HFF-Myc (cell line): ENCODE data around the gene SLC16A4.
A peak's percentile ranks its signal among the peaks of the same experiment; 100 is the strongest.
"Not testable (repeated sequence)": the region's sequence is repeated elsewhere in the genome, so short reads cannot be mapped to it uniquely, and the experiment has no call there.

ENCODE experiments used
- DNase-seq: peaks from one replicate; pipeline ENCODE4 v3.0.0-alpha.2; 2011; ENCODE audit warnings: low read depth; ENCODE audit errors: extremely low read depth
- H3K4me3 ChIP-seq: replicated peaks from 2 replicates; pipeline ENCODE4 v1.5.1; 2011; ENCODE audit warnings: low read depth, mild to moderate bottlenecking, control low read depth, low read length
- CTCF ChIP-seq: IDR thresholded peaks from 2 replicates; pipeline ENCODE4 v1.5.1; 2012; ENCODE audit warnings: mild to moderate bottlenecking, low read depth, low read length, control low read depth; ENCODE audit errors: missing control alignments

Gene SLC16A4

GRCh38 chr1:110420874-110421793 is 30.3 kb upstream of the SLC16A4 start:
- no peak for DNase-seq
- no peak overlapping the region for H3K4me3 ChIP-seq
- TF ChIP-seq CTCF: no peak

GRCh38 chr1:110420023-110420662 is 29.3 kb upstream of the SLC16A4 start:
- no peak for TF ChIP-seq CTCF

GRCh38 chr1:110418729-110419128 is 27.9 kb upstream of the SLC16A4 start:
- DNase-seq: no peak
- TF ChIP-seq CTCF: no peak
- no peak overlapping the region for H3K4me3 ChIP-seq

More at GRCh38 chr1:110420023-110420662, 29.3 kb upstream of the SLC16A4 start:
- no peak for DNase-seq
- no peak overlapping the region for H3K4me3 ChIP-seq

- H3K4me3 ChIP-seq, DNase-seq: not testable (repeated sequence)
Observed at GRCh38 chr1:110413045-110413444, 22.2 kb upstream of the SLC16A4 start.

- TF ChIP-seq CTCF: peak; percentile 84
- no peak for DNase-seq
- no peak overlapping the region for H3K4me3 ChIP-seq
Observed at GRCh38 chr1:110412576-110412975, 21.8 kb upstream of the SLC16A4 start.

GRCh38 chr1:110411173-110411735 is 20.4 kb upstream of the SLC16A4 start:
- no peak for DNase-seq
- no peak for TF ChIP-seq CTCF
- H3K4me3 ChIP-seq: no peak overlapping the region

GRCh38 chr1:110409316-110409715 is 18.5 kb upstream of the SLC16A4 start:
- no peak for TF ChIP-seq CTCF
- H3K4me3 ChIP-seq: no peak overlapping the region
- no peak for DNase-seq
